Measurements from ENCODE around the gene ARHGAP10. TPM values are rescaled to one million over a fixed set of nuclear protein-coding genes. Genes with fewer than 3 reads are reported as not detected.
"Not testable (repeated sequence)": the region's sequence is repeated elsewhere in the genome, so short reads cannot be mapped to it uniquely, and the experiment has no call there.

Gene ARHGAP10
- total RNA-seq, 2 experiments from 2014 or later, result 6.3 to 7.1 TPM

DNA sequence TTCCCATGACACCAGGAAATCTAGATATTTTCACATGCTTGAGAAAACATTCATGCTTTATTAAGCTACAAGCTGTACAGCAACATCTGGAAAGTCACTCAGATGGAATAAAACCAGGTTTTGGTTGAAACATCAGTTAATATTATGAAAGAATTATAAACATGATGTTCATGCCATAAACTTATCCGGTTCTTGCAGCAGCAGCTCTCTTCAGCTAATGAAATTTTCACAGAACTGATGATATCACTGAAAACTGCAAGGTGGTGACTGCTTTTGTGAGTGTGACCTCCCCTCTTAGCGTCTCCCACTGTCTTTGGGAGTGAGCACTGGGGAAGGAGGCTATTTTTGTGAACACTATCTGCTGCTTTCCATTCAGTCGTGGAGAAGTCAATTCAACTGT, 56.9 kb downstream of the ARHGAP10 start:
- POLR2A ChIA-PET, result interaction anchor here (1.0 to 1.5 kb wide), 2 partner anchors 57 to 105 kb away, joined by 3 to 4 read pairs; partner anchors contain the start of genes ARHGAP10 and PRMT9

DNA sequence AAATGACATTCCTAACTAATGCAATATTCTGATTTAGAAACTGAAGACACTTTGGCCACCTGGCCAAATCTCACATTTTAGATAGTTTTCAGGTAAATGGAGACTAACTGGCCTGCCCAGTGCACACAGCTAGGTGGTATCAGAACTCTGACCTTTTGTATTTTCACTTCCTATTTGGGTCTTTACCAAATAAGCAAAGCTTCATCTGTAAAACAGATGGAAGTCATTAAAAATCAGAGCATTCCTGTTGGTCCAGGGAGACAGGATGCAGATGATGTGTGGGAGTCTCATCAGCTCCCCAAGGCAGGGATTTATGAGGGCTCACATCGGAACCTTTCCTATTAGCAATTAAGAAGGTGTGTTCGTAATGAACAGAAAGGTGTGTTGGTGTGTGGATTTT, 57.7 kb downstream of the ARHGAP10 start:
- ChIA-PET POLR2A (interaction anchor here (1.5 kb wide), 1 partner anchor 106 kb away, joined by 4 read pairs; the partner anchor contains the start of gene PRMT9), CTCF (interaction anchor here (1.1 to 2.2 kb wide), 3 partner anchors 10 to 81 kb away, joined by 3 to 18 read pairs (median 5); no protein-coding TSS in a partner anchor)
- Mint-ChIP-seq H3K36me3 (ENCODE audit: low read depth) (no peaks in the 10 kb centered on the region), H3K27ac (no peak overlapping the region), H3K9me3 (ENCODE audit: insufficient read depth) (no peaks in the 10 kb centered on the region), H3K27me3 (ENCODE audit: low read depth) (no peaks in the 10 kb centered on the region), H3K4me1 (ENCODE audit: low read depth) (peaks cover 31% of the 10 kb centered on the region), H3K4me3 (no peak overlapping the region)
- no peak for ATAC-seq
- no peak for DNase-seq

More for the DNA sequence above, 56.9 kb downstream of the ARHGAP10 start:
- H3K27me3 Mint-ChIP-seq (ENCODE audit: low read depth), result no peaks in the 10 kb centered on the region
- H3K27ac Mint-ChIP-seq, result no peak overlapping the region
- H3K4me1 Mint-ChIP-seq (ENCODE audit: low read depth), result peaks cover 23% of the 10 kb centered on the region
- H3K4me3 Mint-ChIP-seq, result no peak overlapping the region
- no peak for DNase-seq
- no peaks in the 10 kb centered on the region for H3K9me3 Mint-ChIP-seq (ENCODE audit: insufficient read depth)
- CTCF ChIA-PET, result interaction anchor here (0.6 to 2.2 kb wide), 3 partner anchors 9 to 302 kb away, joined by 3 to 18 read pairs (median 5); no protein-coding TSS in a partner anchor
- no peak for ATAC-seq
- H3K36me3 Mint-ChIP-seq (ENCODE audit: low read depth), result no peaks in the 10 kb centered on the region

GRCh38 chr4:147790412-147790811, 58.5 kb downstream of the ARHGAP10 start:
- H3K4me1 Mint-ChIP-seq (ENCODE audit: low read depth), result peaks cover 39% of the 10 kb centered on the region
- ChIA-PET POLR2A (no interaction called here), CTCF (interaction anchor here (2.2 kb wide), 1 partner anchor 76 kb away, joined by 18 read pairs; no protein-coding TSS in a partner anchor)
- ATAC-seq (no peak), DNase-seq (no peak)
- H3K4me3 Mint-ChIP-seq, result no peak overlapping the region
- H3K9me3 Mint-ChIP-seq (ENCODE audit: insufficient read depth), result no peaks in the 10 kb centered on the region
- no peak overlapping the region for H3K27ac Mint-ChIP-seq
- no peaks in the 10 kb centered on the region for H3K27me3 Mint-ChIP-seq (ENCODE audit: low read depth)
- no peaks in the 10 kb centered on the region for H3K36me3 Mint-ChIP-seq (ENCODE audit: low read depth)

- peaks cover 37% of the 10 kb centered on the region for H3K4me1 Mint-ChIP-seq (ENCODE audit: low read depth)
- ATAC-seq, result no peak
- H3K27ac Mint-ChIP-seq, result no peak overlapping the region
- ChIA-PET POLR2A (no interaction called here), CTCF (interaction anchor here (1.2 to 3.4 kb wide), 2 partner anchors 9 to 75 kb away, joined by 3 to 38 read pairs; no protein-coding TSS in a partner anchor)
- DNase-seq, result no peak
- H3K4me3 Mint-ChIP-seq, result no peak overlapping the region
- H3K27me3 Mint-ChIP-seq (ENCODE audit: low read depth), result no peaks in the 10 kb centered on the region
- H3K9me3 Mint-ChIP-seq (ENCODE audit: insufficient read depth), result no peaks in the 10 kb centered on the region
- H3K36me3 Mint-ChIP-seq (ENCODE audit: low read depth), result no peaks in the 10 kb centered on the region
Measured at GRCh38 chr4:147791341-147791740, 59.5 kb downstream of the ARHGAP10 start.

GRCh38 chr4:147791865-147792264, 60.0 kb downstream of the ARHGAP10 start:
- Mint-ChIP-seq H3K36me3 (ENCODE audit: low read depth) (no peaks in the 10 kb centered on the region), H3K9me3 (ENCODE audit: insufficient read depth) (no peaks in the 10 kb centered on the region), H3K4me3 (peak overlapping the region; percentile 72), H3K27ac (peak overlapping the region; percentile 77), H3K4me1 (ENCODE audit: low read depth) (peaks cover 37% of the 10 kb centered on the region), H3K27me3 (ENCODE audit: low read depth) (no peaks in the 10 kb centered on the region)
- CTCF ChIA-PET, result interaction anchor here (0.8 to 3.4 kb wide), 4 partner anchors 9 to 75 kb away, joined by 3 to 38 read pairs (median 4); partner anchors contain the start of gene ARHGAP10
- no peak for ATAC-seq
- POLR2A ChIA-PET, result interaction anchor here (0.8 to 1.6 kb wide), 2 partner anchors 61 to 108 kb away, joined by 4 to 12 read pairs; partner anchors contain the start of genes ARHGAP10 and PRMT9
- no peak for DNase-seq

DNA sequence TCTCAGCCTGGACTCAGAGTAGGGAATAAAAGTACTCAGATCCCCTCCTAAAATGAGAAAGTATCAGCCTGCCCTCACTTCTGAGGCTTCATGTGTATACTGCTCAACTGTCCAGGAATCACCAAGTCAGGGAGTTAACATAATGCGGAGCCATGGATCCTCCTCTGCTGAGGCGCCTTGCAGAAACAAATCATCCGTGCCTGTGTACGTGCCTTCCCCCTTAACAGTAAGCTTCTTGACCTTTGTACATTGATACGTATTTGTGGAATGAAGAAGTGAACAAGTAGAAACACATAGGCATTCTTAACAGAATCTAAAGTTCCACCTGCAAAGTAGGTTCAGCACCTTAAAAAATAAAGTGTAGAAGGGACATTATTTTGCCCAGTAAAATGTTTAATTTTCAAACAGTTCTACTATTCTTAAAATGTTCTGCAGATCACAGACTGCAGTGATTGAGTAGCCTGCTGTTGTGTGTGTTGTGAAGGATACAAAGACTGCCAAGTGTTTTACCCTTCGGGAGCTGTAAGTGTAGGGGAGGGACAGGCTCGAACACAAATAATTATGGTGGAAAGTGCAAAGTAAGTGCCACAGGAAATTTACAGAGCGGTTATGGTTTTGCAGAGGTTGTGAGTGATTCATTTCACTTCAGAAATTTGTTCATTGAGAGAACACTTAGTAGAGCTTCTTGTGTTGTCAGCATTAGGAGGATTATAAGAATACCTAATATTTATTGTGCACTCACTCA, 61.9 kb downstream of the ARHGAP10 start:
- DNase-seq (peak; percentile 32), ATAC-seq (peak; percentile 46)
- no peak overlapping the region for H3K4me3 Mint-ChIP-seq
- H3K27me3 Mint-ChIP-seq (ENCODE audit: low read depth), result peaks cover 5% of the 10 kb centered on the region
- no peaks in the 10 kb centered on the region for H3K36me3 Mint-ChIP-seq (ENCODE audit: low read depth)
- H3K27ac Mint-ChIP-seq, result peak overlapping the region; percentile 2
- H3K9me3 Mint-ChIP-seq (ENCODE audit: insufficient read depth), result no peaks in the 10 kb centered on the region
- ChIA-PET CTCF (interaction anchor here (1.0 to 3.4 kb wide), 2 partner anchors 9 to 73 kb away, joined by 3 to 38 read pairs; no protein-coding TSS in a partner anchor), POLR2A (interaction anchor here (1.3 to 1.6 kb wide), 2 partner anchors 62 kb away, joined by 4 to 12 read pairs; partner anchors contain the start of gene ARHGAP10)
- peaks cover 44% of the 10 kb centered on the region for H3K4me1 Mint-ChIP-seq (ENCODE audit: low read depth)

DNA sequence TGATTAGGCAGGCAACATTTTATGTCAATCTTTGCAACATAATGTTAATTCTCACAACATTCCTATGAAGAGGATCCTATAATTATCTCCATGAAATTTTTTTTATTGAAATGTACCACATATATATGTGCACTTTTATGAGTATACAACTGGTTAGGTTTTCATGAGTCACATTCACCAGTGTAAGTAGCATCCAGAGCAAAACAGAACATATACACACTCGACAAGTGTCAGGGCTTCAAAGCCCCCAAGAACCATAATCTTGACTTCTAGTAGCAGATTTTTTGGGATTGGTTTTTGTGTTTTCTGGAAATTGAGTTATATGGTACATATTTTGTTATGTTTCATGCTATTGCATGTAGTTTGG, 62.4 kb downstream of the ARHGAP10 start:
- ATAC-seq, result no peak
- CTCF ChIA-PET, result interaction anchor here (1.0 to 3.4 kb wide), 4 partner anchors 9 to 73 kb away, joined by 3 to 38 read pairs (median 4); no protein-coding TSS in a partner anchor
- Mint-ChIP-seq H3K4me1 (ENCODE audit: low read depth) (peaks cover 49% of the 10 kb centered on the region), H3K27ac (no peak overlapping the region), H3K4me3 (no peak overlapping the region), H3K36me3 (ENCODE audit: low read depth) (no peaks in the 10 kb centered on the region), H3K27me3 (ENCODE audit: low read depth) (peaks cover 5% of the 10 kb centered on the region), H3K9me3 (ENCODE audit: insufficient read depth) (no peaks in the 10 kb centered on the region)
- POLR2A ChIA-PET, result interaction anchor here (1.3 kb wide), 1 partner anchor 62 kb away, joined by 4 read pairs; the partner anchor contains the start of gene ARHGAP10
- DNase-seq, result no peak

DNA sequence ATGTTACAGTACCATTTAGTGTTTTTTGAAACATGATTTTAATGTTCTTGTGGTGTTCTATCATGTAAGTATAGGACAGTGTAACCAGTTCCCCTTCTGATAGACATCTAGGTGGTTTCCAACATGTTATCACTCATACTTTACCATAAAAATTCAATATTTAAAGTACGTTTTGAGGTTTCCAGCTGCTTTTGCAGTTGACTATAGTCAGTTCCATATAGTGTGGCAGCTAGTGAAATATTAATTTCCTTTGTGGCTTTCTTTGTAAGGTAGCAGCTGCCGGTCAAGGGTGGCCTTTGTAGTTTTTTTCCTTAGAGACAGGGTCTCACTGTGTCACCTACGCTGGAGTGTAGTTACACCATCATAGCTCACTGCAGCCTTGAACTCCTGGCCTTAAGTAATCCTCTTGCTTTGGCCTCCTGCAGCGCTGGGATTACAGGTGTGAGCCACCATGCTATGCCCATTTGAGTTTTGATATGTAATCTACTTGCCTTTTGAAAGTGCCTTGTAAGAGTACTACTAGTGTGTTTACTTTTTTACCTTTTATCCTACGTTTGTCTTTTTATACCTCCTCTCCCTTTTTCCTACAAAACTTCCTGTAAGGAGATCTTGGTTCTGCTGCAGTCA, 63.0 kb downstream of the ARHGAP10 start:
- Mint-ChIP-seq H3K9me3 (ENCODE audit: insufficient read depth) (no peaks in the 10 kb centered on the region), H3K36me3 (ENCODE audit: low read depth) (no peaks in the 10 kb centered on the region), H3K4me1 (ENCODE audit: low read depth) (peaks cover 54% of the 10 kb centered on the region), H3K27me3 (ENCODE audit: low read depth) (peaks cover 5% of the 10 kb centered on the region), H3K4me3 (no peak overlapping the region), H3K27ac (no peak overlapping the region)
- no peak for DNase-seq
- ChIA-PET CTCF (interaction anchor here (1.2 to 3.4 kb wide), 5 partner anchors 8 to 72 kb away, joined by 3 to 38 read pairs (median 4); no protein-coding TSS in a partner anchor), POLR2A (interaction anchor here (1.3 kb wide), 1 partner anchor 63 kb away, joined by 4 read pairs; the partner anchor contains the start of gene ARHGAP10)
- no peak for ATAC-seq

GRCh38 chr4:147799057-147799456, 67.2 kb downstream of the ARHGAP10 start:
- Mint-ChIP-seq H3K27me3 (ENCODE audit: low read depth) (peaks cover 20% of the 10 kb centered on the region), H3K4me1 (ENCODE audit: low read depth) (peaks cover 47% of the 10 kb centered on the region)
- DNase-seq; POLR2A ChIA-PET; H3K36me3 Mint-ChIP-seq (ENCODE audit: low read depth); H3K9me3 Mint-ChIP-seq (ENCODE audit: insufficient read depth); H3K27ac Mint-ChIP-seq; ATAC-seq; CTCF ChIA-PET; H3K4me3 Mint-ChIP-seq: not testable (repeated sequence)

- DNase-seq (peak; percentile 84), ATAC-seq (peak; percentile 96)
- H3K9me3 Mint-ChIP-seq (ENCODE audit: insufficient read depth), result no peaks in the 10 kb centered on the region
- ChIA-PET CTCF (interaction anchor here (0.7 to 1.2 kb wide), 4 partner anchors 8 to 87 kb away, joined by 3 to 4 read pairs (median 3); partner anchors contain the start of gene ARHGAP10), POLR2A (interaction anchor here (0.8 kb wide), 1 partner anchor 68 kb away, joined by 3 read pairs; the partner anchor contains the start of gene ARHGAP10)
- peak overlapping the region; percentile 38 for H3K4me3 Mint-ChIP-seq
- peaks cover 37% of the 10 kb centered on the region for H3K4me1 Mint-ChIP-seq (ENCODE audit: low read depth)
- peak overlapping the region; percentile 41 for H3K27ac Mint-ChIP-seq
- H3K36me3 Mint-ChIP-seq (ENCODE audit: low read depth), result peaks cover 2% of the 10 kb centered on the region
- peaks cover 27% of the 10 kb centered on the region for H3K27me3 Mint-ChIP-seq (ENCODE audit: low read depth)
Measured at GRCh38 chr4:147799986-147800555, 68.2 kb downstream of the ARHGAP10 start.

DNA sequence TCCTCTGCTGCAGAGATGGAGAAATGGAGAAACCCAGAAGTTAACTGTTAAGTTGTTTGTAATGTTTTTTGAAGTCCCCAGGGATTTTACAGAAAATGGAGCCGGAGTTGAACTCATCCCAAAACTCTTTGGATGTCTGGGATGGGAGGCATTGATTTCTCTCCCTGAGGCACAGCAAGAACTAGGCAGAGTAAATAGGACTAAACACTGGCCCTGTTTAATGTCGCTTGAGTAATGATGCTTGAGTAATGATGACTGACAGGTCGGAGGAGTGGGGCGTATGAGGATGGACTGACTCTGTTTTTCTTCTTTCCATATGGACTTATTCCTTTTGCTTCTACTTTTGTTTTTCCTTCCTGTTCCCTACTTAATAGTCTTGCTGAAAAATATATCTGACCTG, 69.9 kb downstream of the ARHGAP10 start:
- Mint-ChIP-seq H3K27ac (no peak overlapping the region), H3K4me3 (no peak overlapping the region), H3K9me3 (ENCODE audit: insufficient read depth) (no peaks in the 10 kb centered on the region), H3K4me1 (ENCODE audit: low read depth) (peaks cover 33% of the 10 kb centered on the region), H3K27me3 (ENCODE audit: low read depth) (peaks cover 30% of the 10 kb centered on the region), H3K36me3 (ENCODE audit: low read depth) (peaks cover 2% of the 10 kb centered on the region)
- ATAC-seq, result no peak
- DNase-seq, result no peak
- CTCF ChIA-PET, result no interaction called here
- POLR2A ChIA-PET, result interaction anchor here (1.2 kb wide), 1 partner anchor 72 kb away, joined by 3 read pairs; no protein-coding TSS in a partner anchor

All from activated CD8-positive, alpha-beta T cell treated with anti-CD3 and anti-CD28 coated beads, Interleukin-2, amount 10 ng/mL, durations not matched to agents 7 days and 5 days (primary cell).